Superior temporal gyrus (tissue), 1 donor: ENCODE data around the gene TTC34.
A peak's percentile ranks its signal among the peaks of the same experiment; 100 is the strongest.
"Not testable (repeated sequence)": the region's sequence is repeated elsewhere in the genome, so short reads cannot be mapped to it uniquely, and the experiment has no call there.

Source experiments
- DNase-seq: peaks from one replicate; pipeline ENCODE4 v3.0.0-alpha.2; 2016; ENCODE audit errors: extremely low spot score

TTC34 gene

DNA sequence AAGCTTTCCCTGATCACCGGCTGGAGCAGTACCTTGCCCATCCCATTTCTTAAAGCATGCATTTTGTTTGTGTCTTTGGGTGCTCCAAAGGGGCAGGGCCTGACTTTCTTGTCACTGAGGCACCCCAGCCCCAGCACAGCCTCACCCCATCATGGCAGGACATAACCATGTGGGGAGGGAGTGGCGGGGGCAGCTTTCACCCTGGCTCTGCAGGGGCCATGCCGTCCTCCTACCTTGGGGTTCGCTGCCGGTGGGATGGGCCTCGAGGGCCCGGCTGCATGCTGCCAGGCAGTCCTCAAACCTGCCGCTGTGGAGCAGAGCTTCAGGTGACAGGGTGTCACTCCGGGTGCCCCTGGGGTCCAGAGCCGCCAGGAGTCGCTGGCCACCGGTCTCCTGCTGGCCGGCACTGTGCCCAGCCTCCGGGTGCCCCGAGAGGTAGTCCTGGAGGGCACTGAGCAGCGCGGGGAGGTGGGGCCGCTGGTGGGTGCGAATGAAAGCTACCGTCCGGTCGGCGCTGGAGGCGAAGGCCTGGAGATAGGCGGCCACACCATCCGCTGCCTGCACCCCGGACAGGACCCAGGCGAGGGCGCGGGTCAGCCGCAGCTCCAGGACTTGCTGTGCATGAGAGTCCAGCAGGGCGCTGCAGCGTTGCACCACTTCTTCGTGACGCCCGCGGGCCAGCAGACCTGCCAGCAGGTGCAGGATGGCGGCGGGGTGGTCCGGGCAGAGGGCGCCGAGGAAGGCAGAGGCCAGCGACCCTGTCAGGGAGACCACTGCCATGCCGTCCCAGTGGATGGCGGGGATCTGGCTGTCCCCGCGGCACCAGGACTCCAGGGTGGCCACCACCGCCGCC lies 1.5 kb downstream of the TTC34 start:
- DNase-seq = no peak

DNA sequence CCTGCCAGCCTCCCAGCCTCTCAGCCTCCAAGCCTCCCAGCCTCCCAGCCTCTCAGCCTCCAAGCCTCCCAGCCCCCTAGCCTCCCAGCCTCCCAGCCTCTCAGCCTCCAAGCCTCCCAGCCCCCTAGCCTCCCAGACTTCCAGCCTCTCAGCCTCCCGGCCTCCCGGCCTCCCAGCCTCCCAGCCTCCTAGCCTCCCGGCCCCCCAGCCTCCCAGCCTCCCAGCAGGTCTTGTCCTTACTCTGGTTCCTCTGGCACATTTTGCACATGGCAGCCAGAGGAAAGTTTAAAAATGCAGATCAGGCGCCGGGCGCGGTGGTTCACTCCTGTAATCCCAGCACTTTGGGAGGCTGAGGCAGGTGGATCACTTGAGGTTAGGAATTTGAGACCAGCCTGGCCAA lies 2.5 kb downstream of the TTC34 start:
- not testable (repeated sequence) for DNase-seq

DNA sequence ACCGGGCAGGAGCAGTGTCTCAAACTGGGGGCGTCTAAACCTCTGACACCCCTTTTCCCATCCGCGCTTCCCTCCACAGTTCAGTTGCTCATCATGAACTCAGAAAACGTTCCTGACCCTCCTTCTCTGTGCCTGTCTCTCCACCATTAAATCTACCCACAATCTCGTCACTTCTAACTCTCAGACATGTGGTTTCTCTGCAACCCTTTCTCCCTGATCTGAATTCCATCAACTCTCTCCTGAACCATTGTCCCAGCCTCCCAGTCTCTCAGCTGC lies 3.8 kb downstream of the TTC34 start:
- no peak for DNase-seq

DNA sequence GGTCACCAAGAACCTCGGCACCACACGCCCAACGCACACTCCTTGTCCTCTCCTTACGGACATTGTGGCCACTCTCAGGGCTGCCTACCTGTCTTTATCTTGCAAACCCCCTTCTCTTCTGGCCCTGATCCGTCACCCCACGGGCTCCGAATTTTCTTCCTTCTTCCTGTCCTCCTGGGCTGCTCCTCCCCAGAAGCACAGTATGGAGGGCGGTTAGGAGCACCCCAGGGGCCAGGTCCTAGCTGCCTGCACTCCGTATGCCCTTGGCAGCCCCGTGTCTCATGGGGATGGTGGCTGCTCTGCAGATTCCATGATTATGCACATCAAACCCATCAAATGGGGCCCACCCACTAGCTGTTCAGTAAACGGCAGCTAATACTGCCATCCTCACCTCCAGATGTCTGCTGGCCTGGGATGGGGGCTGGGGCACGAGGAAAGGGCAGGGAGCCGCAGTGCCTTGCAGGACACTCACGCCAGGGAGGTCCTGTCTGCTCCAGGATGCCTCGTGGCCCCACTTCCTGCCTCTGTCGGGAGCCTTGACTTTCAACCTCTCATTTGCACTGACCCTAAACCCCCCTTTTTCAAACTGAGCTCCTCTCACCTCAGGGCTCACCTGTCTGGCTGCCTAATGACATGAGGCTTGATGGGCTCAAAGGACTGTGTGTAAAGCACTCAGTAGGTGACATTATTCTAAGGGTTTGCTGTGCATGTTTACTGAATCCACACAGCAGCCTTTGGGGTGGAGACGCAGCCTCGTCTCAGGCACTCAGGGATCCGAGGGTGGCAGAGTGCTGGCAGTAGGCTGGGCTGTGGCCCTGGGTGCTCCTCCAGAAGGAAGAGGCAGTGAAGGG lies 4.4 kb downstream of the TTC34 start:
- no peak for DNase-seq

DNA sequence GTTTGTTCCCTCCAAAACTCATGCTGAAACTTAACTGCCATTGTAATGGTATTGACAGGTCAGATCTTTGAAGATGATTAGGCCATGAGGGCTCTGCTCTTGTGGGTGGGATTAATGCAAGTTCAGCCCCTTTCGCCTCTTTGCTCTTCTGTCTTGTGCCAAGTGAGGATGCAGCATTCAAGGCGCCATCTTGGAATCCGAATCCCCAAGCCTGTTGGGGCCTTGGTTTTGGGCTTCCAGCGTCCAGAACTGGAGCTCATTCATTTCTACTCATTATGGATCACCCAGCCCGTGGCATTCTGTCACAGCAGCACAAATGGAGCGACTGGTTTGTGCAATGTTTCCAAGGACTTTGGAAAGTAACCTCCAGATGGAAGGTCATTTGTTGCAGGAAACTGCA lies 5.6 kb downstream of the TTC34 start:
- no peak for DNase-seq

DNA sequence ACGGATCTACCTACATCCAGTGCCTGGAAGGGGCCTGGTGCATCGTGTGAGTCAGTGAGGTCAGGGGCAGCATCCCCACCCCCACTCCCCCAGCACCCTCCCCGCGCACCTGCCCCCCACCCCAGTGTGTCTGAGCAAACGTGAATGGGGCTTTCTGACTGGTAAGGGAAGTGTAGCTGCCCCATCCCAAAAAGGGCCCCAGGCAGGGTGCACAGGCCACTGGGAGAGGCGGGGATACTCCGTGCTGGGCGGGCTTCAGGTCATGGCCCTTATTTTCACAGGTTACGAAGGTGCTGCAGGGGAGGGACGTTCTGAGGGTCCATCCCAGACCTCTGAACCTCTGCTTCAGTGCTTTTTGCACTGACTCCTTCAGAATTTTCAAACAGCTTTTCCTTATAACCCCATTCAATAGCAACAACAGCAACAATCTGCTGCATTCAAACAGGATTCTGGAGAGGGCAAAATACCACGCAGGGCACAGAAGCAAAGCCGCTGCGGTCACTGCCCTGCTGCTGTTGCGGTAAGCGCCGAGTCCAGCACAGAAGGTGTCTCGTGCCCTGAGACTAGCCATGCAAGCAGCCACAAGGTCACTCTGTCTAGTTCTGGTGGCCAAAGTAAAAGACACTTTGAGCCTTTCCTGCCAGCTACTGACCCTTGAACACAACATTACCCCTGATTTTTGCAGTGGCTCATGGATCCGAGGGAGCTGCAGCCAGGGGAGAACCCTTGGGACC lies 10.3 kb downstream of the TTC34 start:
- no peak for DNase-seq

DNA sequence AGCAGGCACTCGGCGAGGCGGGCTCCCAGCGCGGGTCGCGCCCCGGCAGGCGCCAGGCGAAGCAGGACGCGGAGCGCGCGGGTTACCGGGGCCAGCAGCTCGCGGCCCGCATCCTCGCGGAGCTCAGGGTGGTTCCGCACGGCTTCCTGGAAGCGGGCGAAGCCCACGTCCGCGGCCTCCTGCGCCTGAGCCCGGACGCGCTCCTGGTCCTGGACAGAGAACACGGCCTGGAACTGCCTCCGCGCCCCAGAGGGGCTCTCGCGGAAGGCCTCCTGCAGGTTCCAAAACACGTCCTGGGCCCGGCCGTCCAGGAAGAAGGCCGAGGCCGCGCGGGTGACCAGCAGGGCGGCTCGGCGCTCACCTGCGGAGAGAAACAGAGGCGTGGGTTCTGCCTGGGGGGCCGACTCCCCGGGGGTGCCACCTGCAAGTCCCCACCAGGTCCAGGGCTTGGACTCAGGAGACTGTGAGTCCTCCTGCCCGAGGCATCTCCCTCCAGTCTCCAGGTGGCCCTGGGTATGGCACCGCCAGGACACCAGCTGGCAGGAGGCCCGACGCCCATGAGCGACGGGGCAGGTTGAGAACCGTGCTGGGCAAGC lies 11.4 kb downstream of the TTC34 start:
- no peak for DNase-seq

DNA sequence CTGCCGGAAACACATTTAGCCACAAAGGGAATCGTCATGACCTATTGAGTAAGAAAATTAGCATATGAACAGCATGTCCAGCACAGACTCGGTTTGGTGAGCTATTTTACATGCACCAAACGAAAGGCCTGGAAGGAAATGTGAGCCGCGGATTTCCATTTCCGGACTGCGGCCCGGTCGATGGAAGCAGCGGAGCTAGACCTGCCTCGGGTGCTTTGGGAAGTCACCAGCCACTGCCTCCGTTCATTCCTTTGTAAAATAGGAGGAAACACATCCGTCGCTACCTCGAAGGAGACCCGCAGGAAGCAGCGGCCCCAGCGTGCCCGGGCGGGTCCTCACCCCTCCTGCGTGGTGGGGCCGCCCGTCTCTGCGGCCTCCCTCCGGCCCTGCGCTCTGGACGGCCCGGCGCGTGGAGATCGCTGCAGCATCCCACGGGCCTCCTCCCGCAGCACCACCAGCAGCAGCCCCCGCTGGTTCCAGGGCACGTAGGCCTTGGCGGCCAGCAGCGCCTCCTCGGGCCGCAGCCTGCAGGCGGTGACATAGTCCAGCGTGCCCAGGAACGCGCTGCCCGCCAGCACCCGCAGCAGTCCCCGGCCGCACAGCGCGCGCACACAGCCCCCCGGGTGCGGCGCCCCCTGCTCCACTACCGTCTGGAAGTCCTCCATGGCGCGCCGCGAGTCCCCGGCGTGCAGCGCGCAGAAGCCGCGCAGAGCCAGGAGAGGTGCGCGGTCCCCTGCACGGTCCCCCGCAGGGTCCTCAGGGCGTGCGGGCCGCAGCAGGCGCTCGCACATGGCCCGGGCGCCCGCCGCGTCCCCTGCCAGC lies 12.1 kb downstream of the TTC34 start:
- no peak for DNase-seq

DNA sequence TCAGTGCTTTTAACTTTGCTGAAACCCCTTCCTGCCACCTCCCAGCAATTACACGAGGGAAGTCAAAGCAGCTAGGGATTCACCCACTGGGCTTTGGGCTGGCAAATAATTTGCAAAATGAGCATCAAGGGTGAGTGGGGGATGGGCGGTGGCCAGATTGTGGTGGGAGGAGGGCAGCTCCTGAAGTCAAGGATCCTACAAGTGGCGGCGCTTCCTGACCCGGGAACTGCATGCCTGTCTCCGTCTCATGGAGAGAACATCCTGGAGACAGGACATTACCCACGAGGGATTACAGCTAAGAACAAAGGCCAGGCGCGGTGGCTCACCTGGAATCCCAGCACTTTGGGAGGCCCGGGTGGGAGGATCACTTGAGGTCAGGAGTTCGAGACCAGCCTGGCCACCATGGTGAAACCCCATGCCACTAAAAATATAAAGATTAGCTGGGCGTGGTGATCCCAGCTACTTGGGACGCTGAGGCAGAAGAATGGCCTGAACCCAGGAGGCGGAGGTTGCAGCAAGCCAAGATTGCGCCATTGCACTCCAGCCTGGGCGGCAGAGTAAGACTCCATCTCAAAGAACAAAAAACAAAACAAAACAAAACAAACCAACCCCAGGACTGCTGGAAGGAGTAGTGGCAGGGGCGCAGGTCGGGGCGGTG lies 12.9 kb downstream of the TTC34 start:
- no peak for DNase-seq

DNA sequence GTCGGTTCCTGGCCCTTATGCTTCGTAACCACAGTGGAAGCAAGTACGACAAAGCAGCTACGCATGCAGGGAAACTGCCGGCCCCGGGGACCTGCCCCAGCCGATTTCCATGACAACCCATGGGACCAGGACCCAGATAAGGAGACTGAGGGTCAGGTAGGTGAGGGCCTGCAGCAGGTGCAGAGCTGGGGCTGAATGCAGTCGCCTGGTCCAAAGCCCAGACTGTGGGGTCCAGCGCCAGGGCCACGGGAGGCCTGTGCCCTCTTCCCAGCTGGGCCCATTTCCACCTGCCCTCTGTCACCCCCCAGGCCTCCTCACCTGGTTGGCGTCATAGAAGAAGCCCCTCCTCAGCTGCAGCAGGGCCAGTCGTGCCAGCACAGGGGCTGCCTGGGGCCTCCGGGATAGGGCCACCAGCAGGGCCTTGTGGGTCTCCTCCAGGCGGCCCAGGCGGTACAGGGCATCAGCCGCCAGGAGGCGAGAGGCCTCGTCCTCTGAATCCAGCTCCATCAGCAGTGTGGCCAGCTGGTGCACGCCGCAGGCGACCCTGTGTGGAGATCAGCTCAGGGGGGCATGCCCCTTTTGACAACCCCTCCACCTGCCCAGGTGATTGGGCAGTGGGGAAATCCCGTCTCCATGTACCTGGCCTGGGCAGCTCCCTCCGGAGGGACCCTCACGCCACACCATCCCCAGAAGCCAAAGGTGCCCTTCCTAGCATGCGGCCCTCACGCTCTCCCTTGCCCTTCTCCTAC lies 14.2 kb downstream of the TTC34 start:
- no peak for DNase-seq

DNA sequence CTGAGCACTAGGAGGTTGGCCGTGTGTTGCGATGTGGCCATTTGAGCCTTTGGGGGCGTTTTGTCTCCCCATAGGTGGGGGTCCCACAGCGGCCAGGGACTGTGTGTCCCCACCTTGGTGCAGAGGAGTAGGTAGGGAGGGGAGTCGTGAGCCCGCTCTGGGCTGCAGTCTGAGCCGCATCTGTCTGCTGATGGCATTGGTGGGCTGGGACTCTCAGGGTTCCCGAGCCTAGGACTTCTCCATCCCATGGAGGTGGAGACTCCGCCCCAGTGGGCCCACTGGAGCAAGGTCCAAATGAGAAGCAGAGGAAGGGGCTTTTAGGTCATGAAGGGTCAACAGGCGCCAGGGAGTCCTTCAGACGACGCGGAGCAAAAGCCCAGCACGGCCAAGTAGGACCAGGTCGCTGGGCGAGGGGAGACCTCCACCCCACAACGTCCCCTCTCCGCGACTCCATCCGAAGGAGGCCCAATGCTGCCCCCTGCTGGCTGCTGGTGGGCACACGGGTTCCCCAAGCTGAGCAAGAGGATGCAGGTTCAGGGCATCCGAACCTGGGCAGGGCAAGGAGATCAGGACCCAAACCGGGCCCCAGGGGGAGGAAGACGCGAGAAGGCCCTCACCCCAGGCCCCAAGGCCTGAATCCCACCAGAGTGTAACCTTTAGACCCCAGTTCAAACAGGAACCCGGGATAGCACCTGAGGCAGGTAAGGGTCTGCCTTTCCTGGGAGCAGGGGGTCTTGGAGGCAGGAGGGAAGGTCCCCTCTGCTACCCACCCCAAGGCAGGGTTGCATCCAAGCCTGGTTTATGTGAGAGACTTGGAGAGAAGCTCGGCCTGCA lies 14.9 kb downstream of the TTC34 start:
- DNase-seq = peak; percentile 47

DNA sequence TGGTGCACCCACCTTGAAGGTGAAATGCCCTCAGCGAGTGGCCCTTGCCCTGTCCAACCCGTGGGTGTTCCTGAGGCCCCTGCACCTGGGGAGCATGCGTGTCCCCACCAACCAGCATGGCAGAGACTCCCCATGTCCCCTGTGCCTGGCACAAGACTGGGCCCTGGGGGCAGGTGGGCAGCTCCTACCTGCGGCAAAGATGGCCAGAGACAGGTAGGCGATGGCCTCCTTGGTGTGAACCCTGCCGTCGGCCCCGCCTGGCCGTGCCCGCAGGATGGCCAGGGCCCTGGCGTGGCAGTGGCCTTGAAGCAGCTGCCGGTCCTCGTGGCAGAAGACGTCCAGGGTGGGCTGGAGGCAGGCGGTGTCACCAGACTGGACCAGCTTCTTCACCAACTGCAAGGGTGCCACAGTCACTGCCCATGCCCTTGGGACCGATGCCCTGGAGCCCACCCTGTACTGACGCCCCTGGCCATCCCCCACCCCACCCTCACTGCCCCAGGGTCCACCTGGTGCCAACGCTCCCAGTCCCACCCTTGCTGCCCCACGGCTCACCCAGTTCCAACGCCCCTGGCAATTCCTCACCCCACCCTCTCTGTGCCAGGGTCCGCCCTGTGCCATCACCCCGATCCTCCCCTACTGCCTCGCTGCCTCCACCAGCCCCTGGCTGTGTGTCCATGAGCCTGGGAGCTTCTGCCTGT lies 15.7 kb downstream of the TTC34 start:
- DNase-seq = no peak

DNA sequence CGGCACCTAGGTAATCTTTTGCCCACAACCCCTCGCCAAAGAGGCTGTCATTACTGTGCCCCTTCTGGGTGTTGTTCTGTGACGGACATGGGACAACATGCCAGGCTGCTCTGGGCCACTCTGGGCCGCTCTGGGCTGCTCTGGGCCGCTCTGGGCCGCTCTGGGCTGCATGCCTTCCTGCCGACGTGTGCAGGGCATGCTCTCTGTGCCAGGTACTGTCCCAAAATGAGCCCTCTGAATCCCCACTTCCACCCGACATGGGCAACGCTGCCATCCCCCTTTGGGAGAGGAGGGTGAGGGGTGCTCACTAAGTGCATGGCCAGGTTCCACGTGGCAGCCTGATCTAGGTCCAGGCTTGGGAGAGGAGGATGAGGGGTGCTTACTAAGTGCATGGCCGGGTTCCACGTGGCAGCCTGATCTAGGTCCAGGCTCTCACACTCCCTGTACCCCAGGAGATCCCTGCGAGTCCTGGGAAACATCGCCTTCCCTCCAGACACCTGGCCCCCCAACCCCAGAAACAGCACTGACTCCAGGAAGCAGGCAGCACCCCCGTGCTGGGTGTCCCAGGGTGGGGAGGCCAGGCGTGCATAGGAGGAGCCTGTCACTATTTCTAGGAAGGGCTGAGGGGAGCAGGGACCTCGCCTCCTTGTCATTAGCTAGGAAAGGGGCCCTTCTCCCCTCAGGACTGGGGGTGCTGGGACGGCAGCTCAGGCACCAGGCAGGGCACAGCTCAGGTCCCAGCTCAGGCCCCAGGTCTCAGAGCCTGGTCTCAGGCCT lies 16.5 kb downstream of the TTC34 start:
- DNase-seq = no peak

DNA sequence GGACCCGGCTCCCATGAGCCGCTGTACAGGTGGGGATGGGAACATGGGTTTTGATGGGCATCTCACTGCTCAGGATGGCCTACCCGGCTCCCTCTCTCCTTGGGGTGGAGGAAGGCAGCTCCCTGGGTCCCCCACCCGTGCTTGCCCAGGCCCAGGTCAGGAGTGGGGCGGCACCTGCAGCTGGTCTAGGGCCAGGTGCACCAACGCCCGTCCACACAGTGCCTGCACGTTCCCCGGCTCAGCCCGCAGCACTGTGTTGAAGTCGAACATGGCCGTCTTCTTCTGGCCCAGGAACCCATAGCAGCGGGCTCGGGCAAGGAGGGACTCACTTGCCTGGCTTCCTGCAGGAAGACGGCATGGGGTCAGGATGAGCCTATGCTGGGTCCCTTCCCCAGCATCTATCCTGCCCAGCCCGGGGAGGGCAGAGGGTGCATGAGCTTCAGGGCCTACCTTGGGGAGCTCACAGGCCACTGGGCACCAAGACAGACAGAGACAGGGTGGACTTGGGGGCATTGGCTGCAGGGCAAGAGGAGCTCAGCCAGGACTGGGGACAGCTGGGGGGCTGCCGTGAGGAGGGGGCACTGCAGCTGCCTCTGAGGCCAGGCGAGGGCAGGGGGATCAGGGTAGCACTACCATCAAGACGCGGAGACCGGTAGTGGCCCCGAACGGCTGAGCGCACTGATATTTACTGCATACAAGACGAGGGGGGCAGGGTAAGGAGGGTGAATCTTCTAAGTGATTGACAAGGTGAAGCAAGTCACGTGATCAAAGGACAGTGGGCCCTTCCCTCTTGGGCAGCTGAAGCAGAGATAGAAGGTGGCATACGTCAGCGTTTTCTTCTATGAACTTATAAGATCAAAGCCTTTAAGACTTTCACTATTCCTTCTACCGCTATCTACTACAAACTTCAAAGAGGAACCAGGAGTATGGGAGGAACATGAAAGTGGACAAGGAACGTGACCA lies 17.8 kb downstream of the TTC34 start:
- no peak for DNase-seq

DNA sequence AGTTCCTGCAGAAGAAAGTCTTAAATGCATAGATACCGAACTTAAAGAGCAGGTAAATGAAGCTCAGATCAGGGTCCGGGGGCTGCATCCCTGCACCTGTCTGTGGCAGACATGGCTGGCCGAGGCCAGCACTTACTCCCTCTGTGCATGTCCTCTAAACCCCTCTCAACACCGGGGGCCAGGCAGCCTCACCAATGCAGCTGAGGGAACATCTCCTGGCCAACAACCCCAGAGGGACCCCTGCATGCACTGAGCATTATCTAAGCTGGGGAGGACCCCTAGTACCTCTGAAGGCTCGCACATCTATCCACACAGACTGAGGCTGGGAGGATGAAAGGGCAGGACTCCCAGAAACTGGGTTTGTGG lies 18.4 kb downstream of the TTC34 start:
- DNase-seq = no peak

DNA sequence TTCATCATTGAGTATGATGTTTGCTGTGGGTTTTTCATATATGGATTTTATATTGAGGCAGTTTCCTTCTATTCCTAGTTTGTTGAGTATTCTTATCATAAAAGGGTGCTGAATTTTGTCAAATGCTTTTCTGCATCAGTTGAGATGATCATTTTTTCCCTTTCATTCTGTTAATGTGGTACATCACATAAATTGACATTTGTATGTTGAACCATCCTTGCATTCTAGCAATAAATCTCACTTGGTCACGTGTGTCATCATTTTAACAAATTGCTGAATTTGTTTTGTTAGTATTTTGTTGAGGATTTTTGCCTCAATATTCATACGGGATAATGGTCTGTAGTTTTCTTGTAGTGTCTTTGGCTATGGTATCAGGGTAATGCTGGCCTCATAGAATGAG lies 19.9 kb downstream of the TTC34 start:
- no peak for DNase-seq

DNA sequence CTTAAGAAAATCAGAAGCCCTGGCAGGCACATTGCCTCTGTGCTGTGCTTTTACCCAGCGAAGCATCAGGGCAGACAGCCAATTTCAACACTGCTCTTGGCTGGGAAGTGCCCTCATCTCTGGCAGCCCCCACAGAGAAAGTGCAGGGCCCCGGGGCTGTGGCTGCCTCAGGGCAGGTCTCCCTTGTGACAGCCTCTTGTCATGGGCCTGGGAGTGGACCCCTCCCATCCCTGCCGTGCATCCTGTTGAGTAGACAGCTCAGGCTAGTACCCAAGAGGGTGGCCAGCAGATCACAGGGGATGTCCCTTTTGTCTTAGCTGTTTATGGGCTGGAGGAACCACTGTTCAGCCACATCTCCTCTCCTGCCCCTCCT lies 23.3 kb downstream of the TTC34 start:
- no peak for DNase-seq
